ENCODE measurements around the gene FKBP1B.
"Not testable (repeated sequence)": the region's sequence is repeated elsewhere in the genome, so short reads cannot be mapped to it uniquely, and the experiment has no call there.

The FKBP1B gene

DNA sequence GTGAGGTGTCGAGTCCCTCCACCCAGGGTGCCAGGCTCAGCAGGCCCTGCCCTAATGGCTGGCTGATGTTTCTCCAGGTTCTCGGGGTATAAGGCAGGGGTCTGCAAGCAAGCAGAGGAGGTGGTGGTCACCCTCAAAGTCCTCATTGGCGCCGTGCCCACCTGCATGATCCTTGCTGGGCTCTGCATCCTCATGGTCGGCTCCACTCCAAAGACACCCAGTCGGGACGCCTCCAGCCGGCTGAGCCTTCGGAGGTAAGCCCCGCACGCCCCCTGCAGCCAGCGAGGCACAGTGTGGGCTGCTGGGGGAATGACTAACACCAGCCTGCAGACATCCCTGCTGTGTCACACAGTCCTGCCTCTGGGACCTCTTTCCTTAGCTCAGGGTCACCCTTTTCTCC, 25.5 kb upstream of the FKBP1B start:
- DNase-seq (ENCODE audit: insufficient read length) (no peak), FAIRE-seq (no peak)
- TF ChIP-seq POLR2AphosphoS5 (IDR thresholded peaks at IDR 0.05; ENCODE audit: low read depth, low read length) (no peak), TAF1 (IDR thresholded peaks at IDR 0.05; ENCODE audit: borderline replicate concordance, low read depth, low read length) (no peak), POLR2A (IDR thresholded peaks at IDR 0.05; ENCODE audit: low read depth, low read length) (no peak)

DNA sequence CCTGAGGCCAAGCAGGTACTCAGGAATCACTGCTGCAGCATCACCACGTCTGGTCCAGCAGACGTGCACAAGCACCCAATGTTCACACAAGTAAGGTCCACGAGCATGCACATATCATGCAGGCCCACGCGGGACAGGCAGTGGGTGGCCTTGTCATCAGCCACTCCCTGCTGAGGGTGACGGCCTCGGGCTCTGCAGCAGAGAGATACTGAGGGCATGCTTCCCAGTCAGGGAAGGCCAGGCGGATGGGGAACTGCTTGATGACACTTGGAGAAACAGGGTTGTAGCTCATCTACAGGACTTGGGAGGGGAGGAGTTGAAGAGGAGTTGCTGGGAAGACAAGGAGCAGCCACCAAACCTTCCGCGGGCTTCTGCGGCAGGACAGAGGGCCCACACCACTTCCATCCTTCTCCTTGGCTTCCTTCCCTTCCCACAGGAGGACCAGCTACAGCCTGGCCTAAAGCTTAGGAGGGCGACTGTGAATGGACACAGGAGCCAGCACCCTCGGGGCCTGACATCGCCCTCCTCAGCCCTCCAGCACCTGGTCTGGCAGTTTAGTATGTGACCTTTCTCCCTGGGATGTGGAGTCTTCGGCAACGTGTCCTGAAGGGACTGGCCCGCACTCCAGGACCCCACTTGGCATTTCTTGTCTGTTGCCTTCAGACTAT, 24.4 kb upstream of the FKBP1B start:
- no peak for TF ChIP-seq TAF1 (IDR thresholded peaks at IDR 0.05; ENCODE audit: borderline replicate concordance, low read depth, low read length)
- no peak for TF ChIP-seq POLR2AphosphoS5 (IDR thresholded peaks at IDR 0.05; ENCODE audit: low read depth, low read length)
- no peak for TF ChIP-seq POLR2A (IDR thresholded peaks at IDR 0.05; ENCODE audit: low read depth, low read length)
- FAIRE-seq (no peak), DNase-seq (ENCODE audit: insufficient read length) (no peak)

DNA sequence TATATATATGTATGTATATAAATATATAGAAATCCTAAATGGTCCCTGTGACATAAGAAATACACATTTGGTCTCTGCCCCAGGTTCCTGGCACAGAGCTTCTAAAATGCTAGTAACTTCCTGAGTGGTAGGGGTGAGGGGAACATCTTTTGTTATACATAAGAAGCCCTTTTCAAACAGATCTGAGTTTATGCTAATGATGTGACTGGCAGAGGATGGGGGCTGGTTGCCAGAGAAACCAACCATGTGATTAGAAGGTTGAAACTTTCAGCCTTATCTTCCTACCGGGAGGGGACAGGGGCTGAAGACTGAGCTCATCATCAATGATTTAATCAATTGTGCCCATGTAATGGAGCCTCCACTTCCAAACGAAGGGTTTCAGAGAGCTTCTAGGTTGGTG, 23.3 kb upstream of the FKBP1B start:
- no peak for TF ChIP-seq POLR2AphosphoS5 (IDR thresholded peaks at IDR 0.05; ENCODE audit: low read depth, low read length)
- no peak for FAIRE-seq
- no peak for DNase-seq (ENCODE audit: insufficient read length)

DNA sequence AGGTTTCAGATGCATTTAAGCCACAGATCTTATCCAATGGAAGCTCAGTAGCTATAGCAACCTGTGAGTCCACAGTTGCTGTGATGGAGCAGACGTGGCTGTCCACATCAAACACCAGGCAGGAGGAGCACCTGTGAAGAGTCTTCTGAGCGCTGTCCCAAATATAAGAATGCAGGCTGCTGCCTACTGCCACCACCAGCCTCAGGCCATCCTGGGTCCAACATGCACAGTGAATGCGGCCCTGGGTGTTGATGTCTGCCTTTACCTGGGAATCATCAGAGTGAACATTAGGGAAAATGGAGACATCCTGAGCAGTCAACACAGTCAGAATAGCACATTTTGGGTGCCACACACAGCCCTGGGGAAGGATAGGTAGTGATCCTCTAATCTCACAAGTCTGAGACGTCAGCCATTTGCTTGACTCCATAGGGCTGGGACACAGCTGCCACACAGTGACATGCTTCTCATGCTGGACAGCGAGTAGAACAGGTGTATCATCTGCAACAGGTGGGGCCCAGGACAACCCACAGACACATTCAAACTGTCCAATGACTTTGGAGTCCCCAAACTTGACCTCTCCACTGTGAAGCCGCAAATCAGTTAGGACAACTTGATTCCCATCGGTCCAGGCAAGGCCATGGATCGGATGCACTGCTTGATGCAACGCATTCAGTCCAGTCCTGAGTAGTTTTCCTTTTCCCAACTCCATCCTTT, 10.6 kb upstream of the FKBP1B start:
- FAIRE-seq (no peak), DNase-seq (ENCODE audit: insufficient read length) (no peak)
- no peak for TF ChIP-seq POLR2A (IDR thresholded peaks at IDR 0.05; ENCODE audit: low read depth, low read length)
- TF ChIP-seq POLR2AphosphoS5 (IDR thresholded peaks at IDR 0.05; ENCODE audit: low read depth, low read length) = no peak
- no peak for TF ChIP-seq TAF1 (IDR thresholded peaks at IDR 0.05; ENCODE audit: borderline replicate concordance, low read depth, low read length)

DNA sequence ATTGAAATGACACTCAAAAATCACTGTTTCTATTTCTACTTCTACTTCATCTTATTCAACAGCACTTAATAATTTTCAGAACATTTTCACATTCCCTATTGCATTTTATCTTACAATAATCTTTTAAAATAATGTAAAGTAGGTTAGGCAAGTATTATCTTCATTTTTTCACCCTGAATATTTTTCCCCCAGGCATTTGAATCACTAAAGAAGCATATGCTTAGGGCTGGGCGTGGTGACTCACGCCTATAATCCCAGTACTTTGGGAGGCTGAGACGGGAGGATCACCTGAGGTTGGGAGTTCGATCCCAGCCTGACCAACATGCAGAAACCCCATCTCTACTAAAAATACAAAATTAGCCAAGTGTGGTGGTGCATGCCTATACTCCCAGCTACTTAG, 9.0 kb upstream of the FKBP1B start:
- TF ChIP-seq TAF1 (IDR thresholded peaks at IDR 0.05; ENCODE audit: borderline replicate concordance, low read depth, low read length) = no peak
- FAIRE-seq = no peak
- no peak for DNase-seq (ENCODE audit: insufficient read length)

DNA sequence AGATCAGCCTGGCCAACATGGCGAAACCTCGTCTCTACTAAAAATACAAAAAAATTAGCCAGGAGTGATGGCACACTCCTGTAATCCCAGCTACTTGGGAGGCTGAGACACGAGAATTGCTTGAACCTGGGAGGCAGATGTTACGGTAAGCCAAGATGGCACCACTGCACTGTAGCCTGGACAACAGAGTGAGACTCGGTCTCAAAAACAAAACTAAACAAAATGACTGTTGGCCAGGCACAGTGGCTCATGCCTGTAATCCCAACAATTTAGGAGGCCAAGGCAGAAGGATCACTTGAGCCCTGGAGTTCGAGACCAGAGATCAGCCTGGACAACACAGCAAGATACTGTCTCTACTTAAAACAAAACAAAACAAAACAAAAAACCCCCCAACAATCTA, 6.4 kb upstream of the FKBP1B start:
- FAIRE-seq = not testable (repeated sequence)

DNA sequence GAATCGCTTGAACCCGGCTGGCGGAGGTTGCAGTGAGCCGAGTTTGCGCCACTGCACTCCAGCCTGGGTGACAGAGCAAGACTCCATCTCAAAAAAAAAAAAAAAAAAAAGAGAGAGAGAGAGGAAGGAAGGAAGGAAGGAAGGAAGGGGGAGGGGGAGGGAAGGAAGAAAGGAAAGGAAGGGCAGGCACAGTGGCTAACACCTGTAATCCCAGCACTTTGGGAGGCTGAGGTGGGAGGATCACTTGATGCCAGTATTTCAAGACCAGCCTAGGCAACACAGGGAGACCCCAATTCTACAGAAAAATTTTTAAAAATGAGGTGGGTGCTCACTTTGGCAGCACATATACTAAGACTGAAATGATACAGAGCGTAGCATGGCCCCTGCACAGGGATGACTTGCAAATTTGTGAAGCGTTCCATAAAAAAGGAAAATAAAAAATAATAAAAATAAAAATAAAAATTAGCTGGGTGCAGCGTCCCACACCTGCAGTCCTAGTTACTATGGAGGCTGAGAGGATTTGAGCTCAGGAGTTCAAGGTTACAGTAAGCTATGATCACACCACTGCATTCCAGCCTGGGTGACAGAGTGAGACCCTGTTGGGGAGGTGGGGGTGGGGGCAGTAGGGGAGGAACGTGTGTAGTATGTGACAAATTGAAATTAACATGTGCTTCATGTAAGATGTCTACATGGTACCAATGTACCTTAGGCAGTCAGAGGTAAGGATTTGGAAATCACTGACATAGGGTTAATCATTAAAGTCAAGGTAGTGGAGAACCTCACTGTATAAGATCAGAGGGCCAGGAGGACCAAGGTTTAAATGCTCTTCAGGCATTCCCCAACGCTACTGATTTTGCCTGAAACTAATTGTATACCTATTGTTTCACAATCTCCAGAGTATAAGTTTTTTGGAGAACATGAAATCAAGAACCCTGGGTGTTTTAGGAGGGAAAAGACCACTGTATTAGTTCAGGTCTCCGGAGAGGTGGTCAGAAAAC, 3.7 kb upstream of the FKBP1B start:
- FAIRE-seq (no peak), DNase-seq (ENCODE audit: insufficient read length) (no peak)
- TF ChIP-seq TAF1 (IDR thresholded peaks at IDR 0.05; ENCODE audit: borderline replicate concordance, low read depth, low read length) (no peak), POLR2A (IDR thresholded peaks at IDR 0.05; ENCODE audit: low read depth, low read length) (no peak), POLR2AphosphoS5 (IDR thresholded peaks at IDR 0.05; ENCODE audit: low read depth, low read length) (no peak)

More for the DNA sequence above, 6.4 kb upstream of the FKBP1B start:
- not testable (repeated sequence) for DNase-seq (ENCODE audit: insufficient read length)

DNA sequence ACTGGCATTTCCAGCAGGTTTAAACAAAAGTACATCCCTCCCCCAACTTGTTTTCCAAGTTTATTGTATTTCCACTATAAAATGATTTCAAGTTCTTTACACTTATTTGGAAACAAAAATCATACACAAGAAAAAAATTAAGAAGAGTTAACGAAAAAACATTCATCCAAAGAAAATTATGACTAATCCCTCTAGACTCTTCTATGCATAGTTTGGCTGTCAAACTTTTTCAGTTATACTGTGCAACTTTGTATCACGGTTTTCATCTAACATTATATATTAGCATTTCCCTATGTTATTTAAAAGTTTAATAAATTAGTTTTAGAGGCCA, 3.0 kb upstream of the FKBP1B start:
- no peak for TF ChIP-seq POLR2AphosphoS5 (IDR thresholded peaks at IDR 0.05; ENCODE audit: low read depth, low read length)
- TF ChIP-seq POLR2A (IDR thresholded peaks at IDR 0.05; ENCODE audit: low read depth, low read length) = no peak
- TF ChIP-seq TAF1 (IDR thresholded peaks at IDR 0.05; ENCODE audit: borderline replicate concordance, low read depth, low read length) = no peak
- FAIRE-seq (no peak), DNase-seq (ENCODE audit: insufficient read length) (no peak)

DNA sequence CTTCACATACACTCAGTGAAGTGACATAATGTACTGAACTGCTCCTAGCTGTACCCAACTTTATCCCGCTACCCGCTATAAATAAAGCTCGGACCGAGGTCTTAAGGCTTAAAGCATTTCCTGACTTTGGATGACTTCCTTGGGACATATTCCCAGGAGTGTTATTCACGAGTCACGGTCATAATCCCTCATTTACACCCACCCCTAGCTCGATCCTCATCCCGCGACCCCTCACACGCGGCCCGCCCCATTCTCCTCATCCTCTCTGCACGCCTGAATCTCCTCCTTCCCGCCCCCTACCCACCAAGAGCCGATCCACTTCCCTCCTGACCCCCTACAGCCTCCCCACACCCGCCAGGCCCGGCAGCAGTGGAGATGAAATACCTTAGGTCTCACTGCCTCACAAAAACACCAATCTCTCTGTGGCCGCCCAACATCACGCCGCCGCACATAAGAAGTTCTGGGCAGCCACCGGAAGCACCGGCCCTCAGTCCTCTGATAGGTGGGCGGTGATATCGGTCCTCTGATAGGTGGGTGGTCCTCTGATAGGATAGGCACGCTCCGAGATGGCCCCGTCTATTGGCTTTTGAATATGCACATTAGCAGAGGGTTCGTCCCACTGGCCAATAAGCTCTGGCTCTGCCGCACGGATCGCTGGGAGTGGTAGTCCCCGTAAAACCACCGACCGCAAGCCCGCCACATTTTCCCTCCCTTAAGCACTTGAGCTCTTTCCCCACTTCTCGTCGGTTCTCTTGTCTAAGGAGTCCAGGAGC, 2.4 kb upstream of the FKBP1B start, which contains the start of gene WDCP:
TSS of gene WDCP (minus strand) at position 462 of the 773 bp plus-strand sequence. CDS start 7,897 bp downstream, outside the sequence.
- peak; percentile 93 for TF ChIP-seq TAF1 (IDR thresholded peaks at IDR 0.05; ENCODE audit: borderline replicate concordance, low read depth, low read length)
- peak; percentile 87 for TF ChIP-seq POLR2AphosphoS5 (IDR thresholded peaks at IDR 0.05; ENCODE audit: low read depth, low read length)
- peak; percentile 92 for TF ChIP-seq POLR2A (IDR thresholded peaks at IDR 0.05; ENCODE audit: low read depth, low read length)
- DNase-seq (ENCODE audit: insufficient read length) (peak; percentile 68), FAIRE-seq (peak; percentile 93)

DNA sequence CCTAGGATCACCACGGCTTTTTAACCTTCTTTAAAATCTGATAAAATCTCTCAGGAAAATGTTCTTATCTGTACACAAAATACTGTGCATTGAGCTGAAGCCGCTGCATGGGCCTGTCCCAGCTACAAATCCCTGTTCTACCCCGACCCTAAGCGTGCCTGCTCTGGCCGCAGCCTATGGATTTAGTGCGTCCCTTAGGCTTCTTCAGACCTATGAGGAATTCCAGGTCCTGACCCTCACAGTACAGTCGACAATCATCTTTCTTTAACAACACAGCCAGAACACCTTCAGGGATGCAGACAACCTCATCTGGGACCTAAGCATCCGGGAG, 1.9 kb upstream of the FKBP1B start:
- FAIRE-seq = no peak
- TF ChIP-seq POLR2AphosphoS5 (IDR thresholded peaks at IDR 0.05; ENCODE audit: low read depth, low read length) (no peak), POLR2A (IDR thresholded peaks at IDR 0.05; ENCODE audit: low read depth, low read length) (no peak), TAF1 (IDR thresholded peaks at IDR 0.05; ENCODE audit: borderline replicate concordance, low read depth, low read length) (no peak)
- no peak for DNase-seq (ENCODE audit: insufficient read length)

DNA sequence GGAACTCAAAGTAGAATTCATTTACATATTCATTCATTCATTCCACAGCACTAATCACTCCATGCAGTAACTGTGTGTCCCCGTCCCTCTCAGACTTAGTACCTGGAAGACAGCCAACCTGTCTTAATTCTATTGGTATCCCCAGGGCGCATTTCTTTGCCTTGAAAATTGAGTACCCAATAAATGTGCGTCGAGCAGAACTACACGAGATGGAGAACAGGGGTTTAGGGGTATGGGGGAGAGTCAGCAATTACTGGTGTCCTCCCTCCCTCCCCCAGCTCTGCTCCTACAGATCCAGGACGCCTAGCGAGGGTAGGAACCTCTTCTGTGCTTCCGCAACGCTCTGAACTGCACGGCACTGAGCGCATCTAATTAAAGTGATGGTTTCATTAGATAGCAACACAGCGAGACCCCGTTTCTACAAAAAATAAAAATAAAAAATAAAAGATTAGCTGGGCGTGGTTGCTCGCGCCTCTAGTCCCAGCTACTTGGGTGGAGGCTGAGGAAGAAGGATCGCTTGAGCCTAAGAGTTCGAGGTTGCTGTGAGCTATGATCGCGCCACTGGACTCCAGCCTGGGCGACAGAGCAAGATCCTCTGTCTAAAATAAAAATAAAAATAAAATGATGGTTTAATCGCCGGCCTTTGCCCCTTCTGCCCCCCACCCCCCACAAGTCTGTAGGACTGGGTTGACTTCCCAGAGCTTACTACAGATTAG, 614 bp upstream of the FKBP1B start:
- no peak for DNase-seq (ENCODE audit: insufficient read length)
- FAIRE-seq = no peak
- TF ChIP-seq POLR2A (IDR thresholded peaks at IDR 0.05; ENCODE audit: low read depth, low read length) (no peak), POLR2AphosphoS5 (IDR thresholded peaks at IDR 0.05; ENCODE audit: low read depth, low read length) (no peak), TAF1 (IDR thresholded peaks at IDR 0.05; ENCODE audit: borderline replicate concordance, low read depth, low read length) (no peak)
